Embryonic facial prominence (tissue), 1 donor: ENCODE data around the gene CDH4.

ENCODE experiments used
- DNase-seq: peaks from one replicate; pipeline ENCODE4 v3.0.0-alpha.2; 2016; ENCODE audit errors: extremely low spot score

Gene CDH4

DNA sequence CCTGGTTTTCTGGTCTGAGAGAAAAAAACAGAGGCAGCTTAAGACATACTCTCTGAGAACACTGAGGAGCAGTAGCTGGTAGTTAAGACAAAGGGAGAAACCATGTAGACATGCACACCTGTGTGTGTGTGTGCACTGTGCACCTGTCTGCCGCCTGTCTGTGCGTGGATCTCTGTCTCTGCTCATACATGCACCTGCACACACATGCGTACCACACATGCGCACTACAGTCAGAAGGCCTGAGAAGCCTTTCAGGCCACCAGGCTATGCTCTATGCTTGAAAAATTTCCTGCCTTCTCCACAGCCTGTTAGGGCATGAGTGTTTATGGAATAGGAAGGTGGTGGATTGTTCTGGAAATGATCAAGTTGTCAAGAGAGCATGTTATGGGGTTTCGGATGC lies 103.5 kb downstream of the CDH4 start:
- no peak for DNase-seq

GRCh38 chr20:61356196-61356595 lies 104.1 kb downstream of the CDH4 start:
- DNase-seq = no peak

DNA sequence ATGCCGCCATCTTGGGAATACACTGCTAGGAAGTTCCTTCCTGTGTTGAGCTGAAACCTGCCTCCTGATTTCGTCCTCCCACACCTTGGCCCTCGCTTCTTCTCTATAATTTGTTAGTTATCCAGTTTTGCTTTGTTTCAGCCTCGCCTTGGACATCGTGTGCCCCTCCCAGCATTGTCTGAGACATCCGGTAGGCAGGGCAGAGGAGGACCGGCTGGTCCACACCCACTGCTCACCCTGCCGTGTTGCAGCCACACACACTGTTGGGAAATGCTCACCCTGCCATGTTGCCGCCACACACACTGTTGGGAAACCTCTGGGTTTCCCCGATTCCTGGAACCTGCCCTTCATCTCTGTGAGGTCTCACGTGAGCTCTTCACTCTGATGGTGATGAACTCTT lies 105.1 kb downstream of the CDH4 start:
- DNase-seq = no peak

DNA sequence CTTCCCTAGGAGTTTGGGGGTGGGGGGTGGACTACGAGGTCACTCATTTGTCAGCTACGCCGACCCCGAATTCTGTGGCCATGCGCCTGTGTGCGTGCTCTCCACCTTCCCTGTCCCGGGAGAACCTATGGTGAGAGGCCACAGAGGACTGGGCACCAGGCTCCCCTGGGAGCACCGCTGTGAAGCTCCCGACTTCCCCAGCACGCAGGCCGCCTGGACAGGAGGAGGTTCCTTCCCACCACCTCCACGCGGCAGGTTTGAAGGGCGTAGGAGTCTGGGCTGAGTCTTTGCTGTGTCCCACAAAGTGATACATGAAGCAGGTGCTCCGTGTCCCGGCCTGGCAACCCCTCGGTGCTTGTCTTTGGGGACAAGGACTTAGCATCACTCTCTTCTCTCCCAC lies 107.2 kb downstream of the CDH4 start:
- no peak for DNase-seq

DNA sequence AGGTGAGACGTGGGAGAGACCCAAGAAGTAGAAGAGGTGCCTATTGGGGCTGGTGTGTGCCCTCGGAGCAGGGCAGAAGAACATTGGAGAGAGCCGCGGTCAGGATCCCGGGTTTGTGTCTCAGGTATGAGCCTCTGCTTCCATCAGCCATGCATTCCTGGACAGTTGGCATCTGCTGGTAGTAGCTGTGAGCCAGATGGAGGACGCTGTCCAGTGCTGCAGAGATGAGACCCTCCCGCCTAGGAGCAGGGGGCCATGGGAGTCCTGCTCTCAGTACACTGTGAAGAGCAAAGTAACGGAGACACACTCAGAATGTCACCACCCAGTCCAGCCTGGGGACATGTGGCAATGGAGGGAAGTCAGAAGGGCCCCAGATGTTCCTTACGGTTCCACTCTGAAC lies 108.2 kb downstream of the CDH4 start:
- DNase-seq = no peak

GRCh38 chr20:61360940-61361339 lies 108.9 kb downstream of the CDH4 start:
- DNase-seq = no peak

DNA sequence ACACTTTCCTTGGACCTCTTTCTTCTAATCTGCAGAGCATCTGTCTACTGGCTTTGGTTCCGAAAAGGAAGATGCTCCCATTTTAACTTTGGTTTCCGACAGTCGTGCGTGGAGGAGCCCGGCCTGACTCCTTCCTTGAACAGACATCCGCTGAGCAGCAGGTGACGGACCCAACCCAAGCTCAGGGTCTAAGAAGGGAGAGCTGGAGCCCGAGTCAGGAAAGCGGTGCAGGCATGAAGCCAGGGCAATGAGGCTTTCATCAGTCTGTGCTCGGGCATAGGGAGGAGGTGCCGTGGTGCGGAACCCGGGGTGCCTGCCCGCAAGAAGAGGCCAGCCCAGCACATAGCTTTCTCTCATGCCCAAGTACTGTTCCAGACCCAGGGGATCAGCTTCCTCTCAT lies 109.4 kb downstream of the CDH4 start:
- no peak for DNase-seq

DNA sequence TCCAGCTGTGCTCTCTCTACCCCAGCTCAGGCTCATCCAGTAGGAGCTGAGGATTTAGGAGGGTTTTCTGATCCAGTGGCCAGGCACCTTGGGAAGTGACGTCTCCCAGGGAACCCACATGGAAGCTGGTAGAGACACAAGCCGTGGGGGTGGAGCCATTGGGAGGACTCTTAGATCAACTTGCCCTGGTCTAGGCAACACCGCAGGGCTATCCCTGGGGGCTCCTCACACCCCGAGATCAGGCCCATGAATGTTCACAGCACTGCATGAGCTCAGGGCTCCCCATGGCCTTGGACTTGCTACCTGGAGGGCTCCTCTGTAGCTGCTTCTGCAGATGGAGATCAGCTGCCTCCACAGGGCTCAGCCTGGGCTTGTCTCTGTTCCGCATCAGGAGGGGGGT lies 112.1 kb downstream of the CDH4 start:
- DNase-seq = no peak

GRCh38 chr20:61366914-61367313 lies 114.9 kb downstream of the CDH4 start:
- no peak for DNase-seq

- no peak for DNase-seq
Measured at GRCh38 chr20:61369731-61370520, 117.9 kb downstream of the CDH4 start.

DNA sequence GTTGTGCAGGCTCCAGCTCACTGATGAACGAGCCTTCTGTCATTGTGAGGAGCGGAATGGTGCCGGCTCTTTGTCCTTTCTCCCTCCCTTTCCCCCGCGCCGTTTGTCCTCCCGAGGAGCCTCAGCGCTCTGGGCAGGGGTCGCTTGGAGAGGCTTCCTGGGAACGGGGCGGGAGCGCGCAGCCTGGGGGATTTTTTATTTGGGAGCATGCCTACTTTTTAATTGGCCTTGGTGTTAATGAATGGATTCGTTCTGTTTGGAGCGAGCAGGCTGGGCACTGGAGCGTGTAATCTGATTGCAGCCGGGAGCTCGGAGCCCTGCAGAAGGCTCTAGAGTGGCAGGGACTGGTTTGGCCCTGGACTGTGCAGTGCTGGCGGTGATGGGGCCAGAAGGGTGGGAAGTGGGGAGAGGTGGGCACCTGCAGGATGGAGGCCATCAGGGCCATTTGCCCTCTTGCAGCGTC lies 118.8 kb downstream of the CDH4 start:
- DNase-seq = no peak

- no peak for DNase-seq
Measured at GRCh38 chr20:61371501-61372136, 119.6 kb downstream of the CDH4 start.

DNA sequence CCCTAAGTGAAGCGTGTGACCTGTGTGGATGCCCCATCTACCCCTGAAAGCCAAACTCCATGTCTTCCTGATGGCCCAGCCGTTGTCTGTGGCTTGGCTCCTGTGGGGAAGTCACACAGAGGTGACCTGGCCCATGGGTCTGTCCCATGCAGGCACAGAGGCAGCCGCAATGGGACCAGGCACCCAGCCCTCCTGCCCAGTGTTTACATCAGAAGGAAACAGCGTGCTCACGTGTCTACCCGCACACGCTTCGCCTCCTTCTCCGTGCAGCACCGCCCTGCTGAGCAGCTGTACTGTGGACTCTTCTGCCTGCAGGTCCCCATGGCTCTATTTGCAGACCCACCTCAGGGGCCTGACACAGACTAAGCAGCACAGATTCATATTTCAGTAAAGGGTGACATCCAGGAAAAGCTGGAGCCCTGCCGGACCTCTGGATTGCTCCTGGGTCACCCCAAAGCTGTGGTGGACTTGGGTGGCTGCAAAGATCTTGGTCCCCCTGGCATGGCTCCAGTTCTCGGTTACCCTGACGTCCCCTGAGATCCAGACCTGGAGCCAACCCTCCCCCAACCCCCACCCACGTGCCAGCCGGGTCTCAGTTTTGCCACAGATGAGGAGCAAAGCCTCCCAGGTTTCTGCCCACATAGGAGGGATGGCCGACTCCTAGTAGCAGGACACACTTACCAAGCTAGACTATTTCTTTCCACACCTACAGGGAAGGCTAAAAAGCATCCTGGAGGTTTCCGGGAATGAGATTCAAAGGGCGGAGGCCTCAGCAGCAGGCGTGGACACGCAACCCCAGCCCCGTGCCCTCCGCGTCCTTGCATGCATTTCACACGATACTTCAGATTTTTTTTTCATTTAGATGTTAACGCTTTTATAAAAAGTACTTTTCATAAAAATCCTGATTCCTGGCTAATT lies 120.3 kb downstream of the CDH4 start:
- DNase-seq = no peak

DNA sequence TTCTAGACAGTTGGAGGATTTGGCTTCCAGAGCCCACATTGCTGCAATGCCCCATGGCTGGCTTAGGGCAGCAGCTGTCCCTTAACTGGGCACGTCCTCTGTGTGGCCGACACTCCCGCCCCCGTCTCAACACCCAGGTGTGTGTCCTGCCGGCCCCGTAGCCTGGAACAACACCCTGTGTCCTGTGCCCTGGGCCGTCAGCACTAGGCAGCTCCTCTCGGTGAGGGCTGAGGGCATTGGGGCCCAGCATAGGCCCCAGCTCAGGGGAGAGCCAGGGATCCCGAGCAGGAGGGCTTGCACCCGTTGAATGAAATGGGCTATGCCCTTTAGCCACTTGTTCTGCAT lies 121.0 kb downstream of the CDH4 start:
- no peak for DNase-seq

DNA sequence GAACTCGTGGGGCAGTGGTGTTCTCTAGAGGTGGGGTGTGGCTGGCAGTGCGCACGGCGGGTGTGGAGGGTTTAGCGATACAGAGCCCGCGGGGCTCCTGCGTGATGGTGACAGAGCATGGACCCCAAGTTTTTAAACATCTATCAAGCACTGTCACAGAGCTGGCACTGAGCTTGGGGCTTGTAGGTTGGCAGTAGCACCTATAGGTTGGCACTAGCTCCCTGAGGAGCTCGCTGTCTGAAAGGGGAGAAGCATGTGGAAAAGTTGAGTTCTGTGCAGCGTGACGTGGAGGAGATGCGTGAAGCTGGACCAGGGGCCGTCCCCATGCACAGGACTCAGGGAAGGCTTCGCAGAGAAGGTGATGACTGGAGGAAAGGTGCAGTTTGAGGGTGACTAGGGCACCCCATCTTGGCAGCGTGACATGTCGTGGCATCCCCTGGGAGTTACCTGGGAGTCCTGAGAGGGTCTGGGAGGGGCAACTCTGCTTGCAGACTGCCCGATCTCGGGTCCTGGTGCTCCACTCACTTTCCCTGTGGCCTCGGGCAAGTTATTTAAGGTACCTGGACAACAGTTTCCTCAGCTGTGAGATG lies 122.0 kb downstream of the CDH4 start:
- no peak for DNase-seq

DNA sequence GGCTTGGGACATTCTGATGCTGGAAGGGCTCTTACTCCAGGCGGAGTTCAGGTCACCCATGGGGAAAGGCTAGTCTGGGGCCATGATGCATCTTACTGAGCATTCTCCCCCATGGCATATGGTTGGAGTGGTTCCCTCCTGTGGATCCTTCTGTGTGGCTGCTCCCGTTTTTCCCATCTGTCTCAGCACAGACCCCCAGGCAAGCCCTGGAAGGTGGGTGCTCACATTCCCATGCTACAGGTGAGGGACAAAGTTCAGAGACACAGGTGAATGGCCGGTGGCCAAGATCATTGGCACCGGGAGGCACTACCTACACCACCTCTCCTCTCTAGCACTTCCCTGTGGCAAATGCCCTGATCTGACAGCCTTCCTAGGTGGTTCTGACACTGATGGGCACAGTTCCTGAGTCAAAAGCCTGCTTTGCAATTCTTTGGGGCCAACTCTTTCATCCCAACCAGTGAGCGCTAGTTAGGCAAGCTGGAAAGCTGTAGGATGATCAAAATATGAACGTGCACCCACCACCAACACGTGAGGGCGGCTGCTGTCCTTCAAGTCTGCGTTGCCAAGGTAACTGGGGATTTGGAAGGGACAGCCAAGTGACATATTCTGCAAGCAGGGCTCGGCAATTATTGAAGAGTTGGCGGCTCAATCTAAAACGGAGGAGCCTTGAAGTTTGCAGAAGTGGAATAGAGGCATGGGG lies 124.6 kb downstream of the CDH4 start:
- no peak for DNase-seq

GRCh38 chr20:61378694-61379355 lies 126.8 kb downstream of the CDH4 start:
- DNase-seq = no peak

- DNase-seq = no peak
Measured at GRCh38 chr20:61379898-61380544, 128.0 kb downstream of the CDH4 start.

- DNase-seq = no peak
Measured at GRCh38 chr20:61380545-61380915, 128.5 kb downstream of the CDH4 start.

DNA sequence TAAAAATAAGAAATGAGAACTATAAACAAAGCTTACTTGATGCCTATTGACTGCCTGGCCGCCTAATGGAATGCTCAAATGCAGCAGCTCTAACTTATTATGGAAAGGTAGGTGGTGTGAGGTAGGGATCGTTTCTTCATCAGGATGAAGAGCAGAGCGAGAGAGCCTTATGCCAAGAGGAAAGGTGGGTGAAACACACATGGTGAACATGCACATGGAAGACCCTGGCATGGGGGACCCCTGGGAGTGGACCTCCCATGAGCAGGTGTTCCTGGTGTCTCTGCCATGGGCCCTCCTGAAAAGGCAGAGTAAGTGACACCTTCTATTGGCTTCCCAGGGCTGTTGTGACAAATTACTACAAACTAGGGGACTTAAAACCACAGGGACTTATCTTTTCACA lies 130.1 kb downstream of the CDH4 start:
- DNase-seq = no peak

- no peak for DNase-seq
Measured at GRCh38 chr20:61385296-61385695, 133.2 kb downstream of the CDH4 start.
